Parathyroid adenoma (tissue), 2 donors: Measurements from ENCODE around the gene EFCAB6.

Experiments used
- H2AFZ ChIP-seq: fragments of 300-600 bp; sonication (generic); one replicate; pipeline ENCODE4 v1.7.0; 2017; ENCODE audit warnings: antibody characterized with exemption, mild to moderate bottlenecking
- H3K27ac ChIP-seq: fragments of 300-600 bp; sonication (generic); one replicate; pipeline ENCODE4 v1.7.0; 2017
- H3K27me3 ChIP-seq: fragments of 300-600 bp; sonication (generic); one replicate; pipeline ENCODE4 v1.7.0; 2017; ENCODE audit warnings: low read length; ENCODE audit not compliant: control insufficient read depth, insufficient read depth
- H3K36me3 ChIP-seq: fragments of 300-600 bp; sonication (generic); one replicate; pipeline ENCODE4 v1.7.0; 2017; ENCODE audit warnings: low read length; ENCODE audit not compliant: control insufficient read depth, insufficient read depth
- H3K4me1 ChIP-seq: fragments of 300-600 bp; sonication (generic); one replicate; pipeline ENCODE4 v1.7.0; 2017; ENCODE audit warnings: control low read depth
- H3K4me2 ChIP-seq: fragments of 300-600 bp; sonication (generic); one replicate; pipeline ENCODE4 v1.7.0; 2017; ENCODE audit warnings: low read length
- H3K4me3 ChIP-seq: fragments of 300-600 bp; sonication (generic); one replicate; pipeline ENCODE4 v1.7.0; 2017; ENCODE audit warnings: low read depth, low read length
- H3K79me2 ChIP-seq: fragments of 300-600 bp; sonication (generic); one replicate; pipeline ENCODE4 v1.7.0; 2017; ENCODE audit warnings: control low read depth
- H3K9ac ChIP-seq: fragments of 300-600 bp; sonication (generic); one replicate; pipeline ENCODE4 v1.7.0; 2017; ENCODE audit warnings: mild to moderate bottlenecking
- H3K9me3 ChIP-seq: fragments of 300-600 bp; sonication (generic); one replicate; pipeline ENCODE4 v1.7.0; 2017; ENCODE audit warnings: low read length; ENCODE audit not compliant: control insufficient read depth
- CTCF ChIP-seq: fragments of 300-600 bp; sonication (generic); IDR thresholded peaks from one replicate; pipeline ENCODE4 v1.7.0; 2017; ENCODE audit warnings: antibody characterized with exemption, mild to moderate bottlenecking
- donor health status: primary hyperparathyroidism.

EFCAB6 gene

GRCh38 chr22:43734370-43735150 is 77.5 kb downstream of the EFCAB6 start:
- Histone ChIP-seq H3K9ac (no peak overlapping the region), H3K9me3 (no peaks in the 10 kb centered on the region), H3K36me3 (no peaks in the 10 kb centered on the region), H3K27me3 (no peaks in the 10 kb centered on the region), H3K4me1 (no peaks in the 10 kb centered on the region), H3K4me3 (no peak overlapping the region), H3K4me2 (no peak overlapping the region), H3K27ac (no peak overlapping the region), H2AFZ (no peak overlapping the region), H3K79me2 (no peaks in the 10 kb centered on the region)
- no peak for TF ChIP-seq CTCF

GRCh38 chr22:43733138-43733537 is 79.0 kb downstream of the EFCAB6 start:
- no peak overlapping the region for H3K27ac ChIP-seq
- H3K4me1 ChIP-seq: no peaks in the 10 kb centered on the region
- no peak overlapping the region for H2AFZ ChIP-seq
- no peaks in the 10 kb centered on the region for H3K79me2 ChIP-seq
- TF ChIP-seq CTCF: no peak
- H3K9ac ChIP-seq: no peak overlapping the region
- H3K27me3 ChIP-seq: no peaks in the 10 kb centered on the region
- no peaks in the 10 kb centered on the region for H3K9me3 ChIP-seq
- H3K4me3 ChIP-seq: no peak overlapping the region
- no peak overlapping the region for H3K4me2 ChIP-seq
- H3K36me3 ChIP-seq: no peaks in the 10 kb centered on the region

- H3K27me3 ChIP-seq: no peaks in the 10 kb centered on the region
- H3K4me3 ChIP-seq: no peak overlapping the region
- no peaks in the 10 kb centered on the region for H3K4me1 ChIP-seq
- H3K9me3 ChIP-seq: no peaks in the 10 kb centered on the region
- H3K36me3 ChIP-seq: no peaks in the 10 kb centered on the region
- no peak overlapping the region for H3K27ac ChIP-seq
- no peaks in the 10 kb centered on the region for H3K79me2 ChIP-seq
- no peak overlapping the region for H3K4me2 ChIP-seq
- TF ChIP-seq CTCF: no peak
- H3K9ac ChIP-seq: no peak overlapping the region
- no peak overlapping the region for H2AFZ ChIP-seq
These were observed 80.1 kb downstream of the EFCAB6 start for GRCh38 chr22:43731988-43732387.

- Histone ChIP-seq H2AFZ (no peak overlapping the region), H3K27ac (no peak overlapping the region), H3K9ac (no peak overlapping the region), H3K79me2 (no peaks in the 10 kb centered on the region), H3K9me3 (no peaks in the 10 kb centered on the region), H3K36me3 (no peaks in the 10 kb centered on the region), H3K4me2 (no peak overlapping the region), H3K27me3 (no peaks in the 10 kb centered on the region), H3K4me3 (no peak overlapping the region), H3K4me1 (no peaks in the 10 kb centered on the region)
- TF ChIP-seq CTCF: no peak
These were observed 85.1 kb downstream of the EFCAB6 start for GRCh38 chr22:43726964-43727543.

GRCh38 chr22:43726322-43726721 is 85.8 kb downstream of the EFCAB6 start:
- TF ChIP-seq CTCF: no peak
- no peaks in the 10 kb centered on the region for H3K79me2 ChIP-seq
- no peak overlapping the region for H3K9ac ChIP-seq
- H3K9me3 ChIP-seq: no peaks in the 10 kb centered on the region
- no peak overlapping the region for H2AFZ ChIP-seq
- H3K27ac ChIP-seq: no peak overlapping the region
- no peak overlapping the region for H3K4me3 ChIP-seq
- no peaks in the 10 kb centered on the region for H3K36me3 ChIP-seq
- H3K4me1 ChIP-seq: no peaks in the 10 kb centered on the region
- H3K4me2 ChIP-seq: no peak overlapping the region
- H3K27me3 ChIP-seq: no peaks in the 10 kb centered on the region
